ENCODE results near the gene HMMR. TPM values are rescaled to one million over a fixed set of nuclear protein-coding genes. Genes with fewer than 3 reads are reported as not detected.

Gene HMMR
- total RNA-seq, 1 donor from 2014 or later: 3.2 TPM

DNA sequence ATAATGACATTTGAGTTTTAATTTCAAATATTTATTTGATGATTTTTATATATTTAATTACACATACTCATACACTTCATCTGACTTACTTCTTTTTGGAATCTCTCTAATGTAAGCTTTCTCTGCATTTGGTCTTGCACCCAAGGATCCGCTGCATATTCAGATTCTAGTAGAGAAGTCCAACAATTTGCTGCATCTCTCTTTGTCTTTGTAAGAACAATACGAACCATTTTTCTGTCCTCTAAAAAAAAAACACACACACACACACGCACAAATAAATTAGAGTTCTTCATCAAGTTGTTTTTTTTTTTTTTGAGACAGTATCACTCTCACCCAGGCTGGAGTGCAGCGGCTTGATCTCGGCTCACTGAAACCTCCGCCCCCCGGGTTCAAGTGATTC is 3.6 kb upstream of the HMMR start:
- DNase-seq (ENCODE audit: low read depth in 2 of 2): no peak

- no peak for DNase-seq (ENCODE audit: low read depth in 2 of 2)
Observed at GRCh38 chr5:163458778-163459385, 1.6 kb upstream of the HMMR start.

- DNase-seq (ENCODE audit: low read depth in 2 of 2): no peak
Observed at GRCh38 chr5:163459462-163459818, 992 bp upstream of the HMMR start.

GRCh38 chr5:163459819-163460561 is 442 bp upstream of the HMMR start, which contains the start of gene NUDCD2:
Gene NUDCD2 (minus strand): TSS chr5:163460102. CDS start chr5:163460050, 52 bp downstream.
- peak; percentile 99 for DNase-seq (ENCODE audit: low read depth in 2 of 2)

GRCh38 chr5:163463063-163463435 is 2.6 kb downstream of the HMMR start:
- DNase-seq (ENCODE audit: low read depth in 2 of 2): no peak

DNA sequence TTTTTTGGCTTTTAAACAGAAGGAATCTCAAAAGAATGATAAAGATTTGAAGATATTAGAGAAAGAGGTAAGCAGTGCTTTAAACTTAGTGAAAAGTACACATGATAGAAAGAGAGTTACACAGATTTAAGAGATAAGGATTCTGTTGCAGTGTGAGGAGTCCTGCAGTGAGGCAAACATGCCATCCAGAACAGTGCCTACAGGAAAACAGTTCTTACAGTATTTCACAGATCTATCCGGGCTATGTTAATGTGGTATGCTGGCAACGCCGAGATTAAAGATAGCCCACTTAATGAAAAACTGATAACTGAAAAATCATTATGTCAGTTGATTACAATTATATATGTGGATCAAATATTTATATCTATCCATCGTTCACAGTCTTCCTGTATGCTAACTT is 7.2 kb downstream of the HMMR start:
- DNase-seq (ENCODE audit: low read depth in 2 of 2): no peak

DNA sequence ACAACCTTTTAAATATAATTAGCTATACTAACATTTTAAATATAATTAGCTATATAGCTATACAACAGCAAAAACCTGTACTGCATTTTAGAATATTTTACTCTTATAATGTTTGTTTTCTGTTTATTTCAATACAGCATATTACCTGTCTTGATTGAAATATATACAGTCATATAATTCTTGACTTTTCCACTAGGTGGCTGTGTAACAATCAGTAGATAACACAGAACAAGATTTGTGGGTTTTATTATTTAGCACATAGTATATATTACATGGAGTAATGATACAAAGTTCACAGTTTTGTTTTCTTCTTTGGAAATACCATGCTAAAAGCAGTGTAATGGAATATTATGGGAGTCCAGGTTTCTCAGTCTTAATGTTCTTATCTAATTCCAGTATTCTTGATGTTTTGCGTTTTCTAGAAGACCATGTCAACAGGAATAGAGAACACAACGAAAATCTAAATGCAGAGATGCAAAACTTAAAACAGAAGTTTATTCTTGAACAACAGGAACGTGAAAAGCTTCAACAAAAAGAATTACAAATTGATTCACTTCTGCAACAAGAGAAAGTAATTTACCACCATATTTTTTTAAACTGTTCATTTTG is 13.3 kb downstream of the HMMR start:
- peak; percentile 24 to 59 for DNase-seq (ENCODE audit: low read depth in 2 of 2)

GRCh38 chr5:163475411-163475810 is 15.0 kb downstream of the HMMR start:
- no peak for DNase-seq (ENCODE audit: low read depth in 2 of 2)

- peak in 1 of 2 donors; percentile 46 for DNase-seq (ENCODE audit: low read depth in 2 of 2)
Observed at GRCh38 chr5:163478126-163478981, 17.9 kb downstream of the HMMR start.

DNA sequence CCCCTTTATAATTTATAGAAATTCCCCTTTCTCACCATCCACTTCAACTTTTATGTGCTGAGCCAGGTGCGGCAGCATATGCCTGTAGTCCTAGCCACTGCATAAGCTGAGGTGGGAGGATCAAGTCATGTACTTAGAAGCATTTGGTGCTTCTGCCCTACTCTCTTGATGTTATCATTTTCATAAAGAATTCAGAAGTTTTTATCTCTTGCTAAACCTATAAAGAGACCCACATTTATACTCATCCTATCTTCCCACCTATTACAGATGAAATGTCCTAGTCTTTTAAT is 18.5 kb downstream of the HMMR start:
- no peak for DNase-seq (ENCODE audit: low read depth in 2 of 2)

DNA sequence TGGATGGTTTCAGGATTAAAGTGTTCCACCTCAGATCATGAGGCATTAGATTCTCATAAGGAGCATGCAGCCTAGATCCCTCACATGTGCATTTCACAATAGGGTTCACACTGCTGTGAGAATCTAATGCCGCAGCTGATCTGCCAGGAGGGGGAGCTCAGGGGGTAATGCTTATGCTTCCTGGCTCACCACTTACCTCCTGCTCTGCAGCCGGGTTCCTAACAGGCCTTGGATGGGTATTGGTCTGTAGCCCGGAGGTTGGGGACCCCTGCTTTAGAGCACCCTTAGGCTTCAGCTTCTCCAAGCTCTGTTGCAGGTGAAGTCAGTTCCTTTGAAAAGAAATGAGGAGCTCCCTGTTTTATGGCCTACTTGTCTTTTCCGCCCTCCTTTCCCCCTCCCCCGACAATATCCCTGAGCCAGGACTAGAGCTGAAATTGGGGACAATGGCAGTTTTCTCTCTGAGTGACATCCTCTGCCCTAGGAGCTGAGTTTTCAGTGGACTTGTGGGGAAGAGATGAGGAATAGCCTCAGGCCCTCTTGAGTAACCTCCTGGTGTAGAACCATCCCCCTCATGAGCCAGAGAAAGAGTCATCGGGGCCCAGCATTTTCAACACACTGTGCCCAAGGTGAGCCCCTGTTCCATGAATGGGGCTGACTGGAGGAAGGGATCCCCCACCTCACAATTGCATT is 28.8 kb downstream of the HMMR start:
- DNase-seq (ENCODE audit: low read depth in 2 of 2): peak; percentile 18 to 33

DNA sequence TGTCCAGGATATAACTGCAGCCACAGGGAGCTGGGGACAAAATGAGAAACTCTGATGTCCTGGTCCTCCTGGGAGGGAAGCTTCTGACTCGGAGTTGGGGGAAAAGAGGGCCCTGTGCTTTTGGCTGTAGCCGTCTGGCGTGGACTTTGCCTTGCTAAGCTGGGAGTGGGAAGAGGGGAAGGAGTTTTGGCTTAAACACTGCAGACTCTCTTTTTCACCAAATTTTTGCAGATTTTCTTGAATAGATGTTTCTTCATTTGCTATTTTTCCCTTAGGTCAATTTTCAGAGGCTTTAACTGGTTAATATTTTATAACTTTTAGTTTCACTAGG is 29.3 kb downstream of the HMMR start:
- no peak for DNase-seq (ENCODE audit: low read depth in 2 of 2)

DNA sequence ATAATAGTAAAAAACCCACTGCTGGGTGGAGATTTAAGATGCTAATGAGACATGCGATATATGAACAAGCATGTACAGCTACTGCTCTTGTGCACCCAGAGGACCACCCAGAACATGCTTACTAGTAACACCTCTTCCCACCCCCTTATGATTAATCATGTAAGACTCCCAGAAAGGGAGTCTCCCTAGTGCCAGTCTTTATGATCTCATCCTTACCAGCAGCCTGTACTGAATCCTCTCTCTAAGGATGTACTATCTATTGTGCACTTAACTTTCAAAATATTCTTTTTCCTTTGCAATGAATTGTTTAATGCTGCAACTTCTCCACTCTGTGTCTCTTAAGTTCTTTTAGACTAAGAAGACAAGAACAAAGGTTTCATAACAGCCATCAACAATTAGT is 35.9 kb downstream of the HMMR start:
- DNase-seq (ENCODE audit: low read depth in 2 of 2): peak in 1 of 2 donors; percentile 8

- DNase-seq (ENCODE audit: low read depth in 2 of 2): no peak
Observed at GRCh38 chr5:163497315-163497714, 36.9 kb downstream of the HMMR start.

DNA sequence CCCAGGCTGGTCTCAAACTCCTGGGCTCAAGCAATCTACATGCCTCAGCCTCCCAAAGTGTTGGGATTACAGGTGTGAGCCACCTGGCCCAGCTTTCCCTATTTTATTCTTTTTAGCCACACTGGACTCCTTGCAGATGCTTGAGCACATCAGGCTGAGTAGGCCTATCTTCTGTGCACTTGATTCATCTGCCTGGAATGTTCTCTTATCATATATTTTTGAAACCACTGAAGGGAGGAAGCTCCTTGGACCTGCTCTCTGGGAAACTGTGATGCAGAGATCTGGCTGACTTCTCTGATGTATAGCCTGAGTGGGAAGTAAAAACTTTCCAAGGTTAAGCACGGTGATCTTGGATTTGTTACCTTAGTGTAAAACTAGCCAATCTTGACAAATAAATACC is 38.5 kb downstream of the HMMR start:
- no peak for DNase-seq (ENCODE audit: low read depth in 2 of 2)

DNA sequence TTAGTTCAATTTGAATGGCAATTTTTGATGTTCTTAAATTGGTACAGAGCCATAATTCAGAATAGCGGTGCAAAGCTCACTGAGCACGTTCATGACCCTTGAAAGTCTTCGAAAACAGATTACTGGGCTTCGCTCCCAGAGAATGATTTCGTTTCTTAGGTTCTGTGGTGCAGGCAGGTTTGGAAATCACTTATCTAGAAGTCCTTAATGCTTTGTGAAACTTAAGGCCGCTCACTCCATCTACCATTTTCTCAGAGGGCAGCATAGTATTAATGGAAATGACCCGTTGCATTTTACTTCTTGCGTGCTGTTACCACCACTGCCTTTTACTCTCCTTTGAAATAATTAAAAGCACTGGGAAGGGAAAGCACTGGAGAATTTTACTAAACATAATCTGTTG is 42.1 kb downstream of the HMMR start:
- no peak for DNase-seq (ENCODE audit: low read depth in 2 of 2)

DNA sequence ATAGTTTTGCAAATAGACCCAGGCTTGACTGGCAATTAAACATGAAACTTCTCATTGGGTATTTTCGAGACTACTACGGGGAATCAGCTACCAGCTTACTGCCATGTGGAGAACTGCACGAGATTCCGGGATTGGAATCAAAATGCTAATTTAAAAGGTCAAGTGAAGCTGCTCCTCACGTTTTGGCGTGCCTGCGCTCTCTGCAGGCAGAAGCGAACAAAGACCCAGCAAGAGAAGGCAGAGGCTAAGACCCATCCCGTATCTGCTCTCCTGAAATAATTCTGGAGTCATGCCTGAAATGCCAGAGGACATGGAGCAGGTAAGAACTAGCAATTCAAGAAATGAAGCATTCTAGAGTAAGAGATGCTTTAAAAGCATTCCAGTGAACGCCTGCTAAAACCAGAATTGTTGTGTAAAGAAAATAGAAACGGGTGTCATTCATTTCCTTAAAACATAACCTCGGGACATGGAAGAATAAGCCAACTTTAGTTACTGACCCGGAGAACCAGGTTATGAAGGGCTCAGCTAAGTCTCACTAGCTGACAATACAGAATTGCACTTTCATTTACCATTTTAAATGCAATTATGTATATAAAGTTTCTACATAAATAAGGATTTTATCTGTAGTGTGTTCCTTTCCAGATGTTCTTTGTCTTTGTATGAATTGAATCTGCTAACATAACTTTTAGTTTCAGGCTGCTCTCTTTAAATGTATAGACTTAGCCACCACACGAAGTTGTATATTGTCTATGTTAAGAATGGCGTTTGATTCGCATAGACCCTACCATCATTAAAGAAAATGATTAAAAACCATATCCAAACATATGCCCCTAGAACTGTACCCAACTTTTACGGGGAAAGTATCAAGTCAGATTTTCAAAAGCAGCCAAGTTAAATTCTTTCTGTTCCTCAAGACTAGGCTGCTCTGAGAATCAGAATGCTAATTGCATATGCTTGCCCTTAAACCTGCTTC is 43.0 kb downstream of the HMMR start:
- DNase-seq (ENCODE audit: low read depth in 2 of 2): peak; percentile 70 to 77

- DNase-seq (ENCODE audit: low read depth in 2 of 2): peak; percentile 55 to 65
Observed at GRCh38 chr5:163504079-163504931, 43.9 kb downstream of the HMMR start.

- no peak for DNase-seq (ENCODE audit: low read depth in 2 of 2)
Observed at GRCh38 chr5:163505049-163505367, 44.6 kb downstream of the HMMR start.
